SK-N-SH (cell line): ENCODE data around the gene LCORL.

Source experiments
- CHD2 ChIP-seq: fragments of 150-350 bp; IDR thresholded peaks from 2 replicates; pipeline ENCODE4 v1.6.1; 2018; ENCODE audit warnings: low read length; ENCODE audit not compliant: partially characterized antibody
- EZH2phosphoT487 ChIP-seq: fragments of 200-600 bp; sonication (generic); IDR thresholded peaks from 2 replicates; pipeline ENCODE4 v1.6.1; 2017; ENCODE audit warnings: low read depth, mixed run types, mild to moderate bottlenecking, antibody characterized with exemption, moderate library complexity, borderline replicate concordance
- FOXM1 ChIP-seq: IDR thresholded peaks from 2 replicates; pipeline ENCODE4 v1.4.0; 2012; ENCODE audit warnings: low read depth, mild to moderate bottlenecking
- JUND ChIP-seq: IDR thresholded peaks from 2 replicates; pipeline ENCODE4 v1.4.0; 2012
- POLR2AphosphoS5 ChIP-seq: IDR thresholded peaks from 2 replicates; pipeline ENCODE4 v1.6.1; 2012; ENCODE audit warnings: low read depth, low read length
- RAD21 ChIP-seq: IDR thresholded peaks from 2 replicates; pipeline ENCODE4 v1.6.1; 2012; ENCODE audit warnings: mild to moderate bottlenecking, low read length
- RCOR1 ChIP-seq: fragments of 150-350 bp; IDR thresholded peaks from 2 replicates; pipeline ENCODE4 v1.6.1; 2017; ENCODE audit warnings: antibody characterized with exemption, low read length
- RFX5 ChIP-seq: IDR thresholded peaks from 2 replicates; pipeline ENCODE4 v1.6.1; 2012; ENCODE audit warnings: mild to moderate bottlenecking, improper control_type of control experiment, low read length
- SIN3A ChIP-seq: IDR thresholded peaks from 2 replicates; pipeline ENCODE4 v1.6.1; 2012; ENCODE audit warnings: low read depth, mild to moderate bottlenecking, low read length, moderate library complexity, borderline replicate concordance
- SMC3 ChIP-seq: IDR thresholded peaks from 2 replicates; pipeline ENCODE4 v1.6.1; 2012; ENCODE audit warnings: low read depth, low read length, improper control_type of control experiment
- TAF1 ChIP-seq: IDR thresholded peaks from 2 replicates; pipeline ENCODE4 v1.6.1; 2012; ENCODE audit warnings: low read depth, mild to moderate bottlenecking, low read length, moderate library complexity, borderline replicate concordance
- TCF12 ChIP-seq: IDR thresholded peaks from 2 replicates; pipeline ENCODE4 v1.4.0; 2012
- TF ChIP-seq, protein P1 (sequence below): fragments of 200-600 bp; sonication (generic); IDR thresholded peaks from 2 replicates; pipeline ENCODE4 v1.6.1; 2017; ENCODE audit warnings: antibody characterized with exemption, mild to moderate bottlenecking, moderate library complexity
- TF ChIP-seq, protein P2 (sequence below): IDR thresholded peaks from 2 replicates; pipeline ENCODE4 v1.4.0; 2012; ENCODE audit warnings: low read depth

DNA sequence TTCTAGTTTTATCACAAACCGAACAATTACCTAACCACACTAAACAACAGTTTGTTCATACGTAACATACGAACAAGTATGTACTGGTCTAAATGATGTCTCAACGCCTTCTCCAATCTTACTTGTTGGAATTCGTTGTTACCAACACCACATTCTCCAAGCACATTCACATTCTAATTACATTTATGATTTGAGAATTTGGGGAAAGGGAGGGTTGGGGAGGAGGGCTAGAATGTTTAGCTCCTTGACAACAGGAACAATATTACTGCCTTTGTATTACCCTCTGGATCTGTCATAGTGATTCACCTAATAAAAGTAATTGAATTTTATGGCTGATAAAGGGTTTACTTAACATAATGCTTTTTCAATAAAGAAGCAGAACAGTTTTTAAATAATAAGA, 24.4 kb downstream of the LCORL start:
- TF ChIP-seq JUND (no peak), RFX5 (no peak), EZH2phosphoT487 (no peak), SIN3A (no peak), TAF1 (no peak), CHD2 (no peak), TCF12 (no peak), RCOR1 (no peak), POLR2AphosphoS5 (no peak), SMC3 (no peak), RAD21 (no peak), FOXM1 (no peak)
- TF ChIP-seq, protein P1, sequence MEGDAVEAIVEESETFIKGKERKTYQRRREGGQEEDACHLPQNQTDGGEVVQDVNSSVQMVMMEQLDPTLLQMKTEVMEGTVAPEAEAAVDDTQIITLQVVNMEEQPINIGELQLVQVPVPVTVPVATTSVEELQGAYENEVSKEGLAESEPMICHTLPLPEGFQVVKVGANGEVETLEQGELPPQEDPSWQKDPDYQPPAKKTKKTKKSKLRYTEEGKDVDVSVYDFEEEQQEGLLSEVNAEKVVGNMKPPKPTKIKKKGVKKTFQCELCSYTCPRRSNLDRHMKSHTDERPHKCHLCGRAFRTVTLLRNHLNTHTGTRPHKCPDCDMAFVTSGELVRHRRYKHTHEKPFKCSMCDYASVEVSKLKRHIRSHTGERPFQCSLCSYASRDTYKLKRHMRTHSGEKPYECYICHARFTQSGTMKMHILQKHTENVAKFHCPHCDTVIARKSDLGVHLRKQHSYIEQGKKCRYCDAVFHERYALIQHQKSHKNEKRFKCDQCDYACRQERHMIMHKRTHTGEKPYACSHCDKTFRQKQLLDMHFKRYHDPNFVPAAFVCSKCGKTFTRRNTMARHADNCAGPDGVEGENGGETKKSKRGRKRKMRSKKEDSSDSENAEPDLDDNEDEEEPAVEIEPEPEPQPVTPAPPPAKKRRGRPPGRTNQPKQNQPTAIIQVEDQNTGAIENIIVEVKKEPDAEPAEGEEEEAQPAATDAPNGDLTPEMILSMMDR = no peak
- TF ChIP-seq, protein P2, sequence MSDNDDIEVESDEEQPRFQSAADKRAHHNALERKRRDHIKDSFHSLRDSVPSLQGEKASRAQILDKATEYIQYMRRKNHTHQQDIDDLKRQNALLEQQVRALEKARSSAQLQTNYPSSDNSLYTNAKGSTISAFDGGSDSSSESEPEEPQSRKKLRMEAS = no peak
